ENCODE measurements around the gene ZNF780A.
A peak's percentile ranks its signal among the peaks of the same experiment; 100 is the strongest.
"Not testable (repeated sequence)": the region's sequence is repeated elsewhere in the genome, so short reads cannot be mapped to it uniquely, and the experiment has no call there.

Gene ZNF780A

GRCh38 chr19:40088299-40089047 is 2.3 kb downstream of the ZNF780A start:
- no peak for DNase-seq

GRCh38 chr19:40084948-40085347 is 5.8 kb downstream of the ZNF780A start:
- DNase-seq, result no peak

- DNase-seq, result no peak
Measured at GRCh38 chr19:40081411-40081810, 9.3 kb downstream of the ZNF780A start.

DNA sequence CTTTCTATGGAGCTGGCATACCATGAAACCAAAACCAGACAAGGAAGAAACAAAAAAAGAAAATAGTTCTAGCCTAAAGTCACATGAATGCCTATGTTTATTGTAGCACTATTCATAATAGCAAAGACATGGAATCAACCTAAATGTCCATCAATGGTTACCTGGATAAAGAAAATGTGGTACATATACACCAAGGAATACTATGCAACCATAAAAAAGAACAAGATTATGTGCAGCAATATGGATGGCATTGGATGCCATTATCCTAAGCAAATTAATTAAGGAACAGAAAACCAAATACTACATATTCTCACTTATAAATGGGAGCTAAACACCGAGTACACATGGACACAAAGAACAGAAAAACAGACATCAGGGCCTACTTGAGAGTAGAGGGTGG is 10.5 kb downstream of the ZNF780A start:
- DNase-seq, result no peak

- no peak for DNase-seq
Measured at GRCh38 chr19:40078377-40078776, 12.4 kb downstream of the ZNF780A start.

GRCh38 chr19:40070058-40070457 is 20.7 kb downstream of the ZNF780A start:
- no peak for DNase-seq

DNA sequence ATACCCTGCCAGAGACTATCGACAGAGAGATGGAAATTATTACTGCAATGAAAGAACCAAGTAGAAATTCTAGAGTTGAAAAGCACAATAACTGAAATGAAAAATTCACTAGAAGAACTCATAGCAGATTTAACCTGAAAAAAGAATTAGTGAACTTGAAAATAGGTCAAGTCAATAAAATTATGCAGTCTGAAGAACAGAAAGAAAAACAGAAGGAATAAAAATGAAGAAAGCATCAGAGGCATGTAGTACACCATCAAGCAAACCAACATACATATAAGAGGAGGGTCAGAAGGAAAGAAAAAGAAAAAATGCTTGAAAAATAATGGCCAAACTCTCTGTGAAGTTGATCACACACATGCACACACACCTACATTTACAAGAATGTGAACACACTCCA is 31.1 kb downstream of the ZNF780A start:
- DNase-seq, result no peak

DNA sequence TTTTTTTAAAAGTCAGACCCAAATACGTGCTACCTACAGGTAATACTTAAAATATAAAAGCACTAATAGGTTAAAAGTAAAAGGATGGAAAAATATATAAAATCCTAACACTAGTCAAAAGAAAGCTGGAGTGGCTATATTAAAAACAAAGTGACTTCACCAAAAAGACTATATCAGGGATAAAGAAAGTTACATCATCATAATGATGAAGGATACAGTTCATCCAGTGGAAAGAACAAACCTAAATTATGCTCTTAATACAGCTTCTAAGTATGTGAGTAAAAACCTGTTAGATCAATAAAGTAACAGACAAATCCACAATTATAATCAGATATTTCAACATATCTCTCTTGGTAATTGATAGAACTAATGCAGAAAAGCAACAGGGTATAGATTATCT is 33.6 kb downstream of the ZNF780A start:
- DNase-seq, result no peak

GRCh38 chr19:40056505-40056904 is 34.2 kb downstream of the ZNF780A start:
- DNase-seq, result no peak

GRCh38 chr19:40055832-40056504 is 34.8 kb downstream of the ZNF780A start, which contains the start of gene ZNF780B:
TSS of gene ZNF780B (minus strand) at chr19:40056231. CDS start at chr19:40050332, 5,899 bp downstream.
- peak in 55 of 56 donors; percentile 1 to 89 (median 61) for DNase-seq

DNA sequence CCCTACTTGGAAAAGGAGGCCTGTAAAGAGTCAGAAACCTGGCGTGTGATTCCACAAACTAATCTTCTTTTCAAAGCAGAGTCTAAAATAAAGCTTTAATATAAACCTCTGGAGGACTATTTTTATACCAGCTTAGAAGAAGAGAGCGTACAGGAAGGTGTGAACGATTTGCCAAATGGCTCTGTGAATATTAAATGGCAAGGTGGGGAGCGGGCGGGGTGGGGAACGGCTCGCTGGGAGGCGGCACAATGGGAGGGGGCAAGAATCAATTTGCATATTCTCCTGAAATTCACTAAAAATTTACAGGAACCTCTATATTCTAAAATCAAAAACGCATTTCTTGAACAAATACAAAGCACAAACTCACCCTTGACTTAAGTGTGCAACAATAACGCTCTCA is 35.7 kb downstream of the ZNF780A start:
- peak in 3 of 56 donors; percentile 0 to 8 (median 1) for DNase-seq

- no peak for DNase-seq
Measured at GRCh38 chr19:40054632-40055031, 36.1 kb downstream of the ZNF780A start.

DNA sequence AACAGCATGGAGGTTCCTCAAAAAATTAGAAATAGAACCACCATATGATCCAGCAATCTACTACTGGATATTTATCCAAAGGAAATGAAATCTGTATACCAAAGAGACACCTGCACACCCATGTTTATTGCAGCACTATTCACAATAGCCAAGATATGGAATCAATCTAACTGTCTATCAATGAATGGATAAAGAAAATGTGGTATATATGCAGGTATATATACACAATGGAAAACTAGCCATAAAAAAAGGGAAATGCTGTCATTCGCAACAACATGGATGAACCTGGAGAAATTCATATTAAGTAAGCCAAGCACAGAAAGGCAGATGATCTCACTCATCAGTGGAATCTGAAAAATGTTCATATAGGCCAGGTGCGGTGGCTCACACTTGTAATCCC is 37.3 kb downstream of the ZNF780A start:
- no peak for DNase-seq

DNA sequence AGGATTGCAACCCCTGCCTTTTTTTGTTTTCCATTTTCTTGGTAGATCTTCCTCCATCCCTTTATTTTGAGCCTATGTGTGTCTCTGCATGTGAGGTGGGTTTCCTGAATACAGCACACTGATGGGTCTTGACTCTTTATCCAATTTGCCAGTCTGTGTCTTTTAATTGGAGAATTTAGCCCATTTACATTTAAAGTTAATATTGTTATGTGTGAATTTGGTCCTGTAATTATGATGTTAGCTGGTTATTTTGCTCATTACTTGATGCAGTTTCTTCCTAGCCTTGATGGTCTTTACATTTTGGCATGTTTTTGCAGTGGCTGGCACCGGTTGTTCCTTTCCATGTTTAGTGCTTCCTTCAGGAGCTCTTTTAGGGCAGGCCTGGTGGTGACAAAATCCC is 49.0 kb downstream of the ZNF780A start:
- DNase-seq, result not testable (repeated sequence)

DNA sequence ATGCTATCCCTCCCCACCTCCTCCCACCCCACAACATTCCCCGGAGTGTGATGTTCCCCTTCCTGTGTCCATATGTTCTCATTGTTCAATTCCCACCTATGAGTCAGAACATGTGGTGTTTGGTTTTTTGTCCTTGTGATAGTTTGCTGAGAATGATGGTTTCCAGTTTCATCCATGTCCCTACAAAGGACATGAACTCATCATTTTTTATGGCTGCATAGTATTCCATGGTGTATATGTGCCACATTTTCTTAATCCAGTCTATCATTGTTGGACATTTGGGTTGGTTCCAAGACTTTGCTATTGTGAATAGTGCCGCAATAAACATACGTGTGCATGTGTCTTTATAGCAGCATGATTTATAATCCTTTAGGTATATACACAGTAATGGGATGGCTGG is 52.7 kb downstream of the ZNF780A start:
- DNase-seq, result not testable (repeated sequence)

DNA sequence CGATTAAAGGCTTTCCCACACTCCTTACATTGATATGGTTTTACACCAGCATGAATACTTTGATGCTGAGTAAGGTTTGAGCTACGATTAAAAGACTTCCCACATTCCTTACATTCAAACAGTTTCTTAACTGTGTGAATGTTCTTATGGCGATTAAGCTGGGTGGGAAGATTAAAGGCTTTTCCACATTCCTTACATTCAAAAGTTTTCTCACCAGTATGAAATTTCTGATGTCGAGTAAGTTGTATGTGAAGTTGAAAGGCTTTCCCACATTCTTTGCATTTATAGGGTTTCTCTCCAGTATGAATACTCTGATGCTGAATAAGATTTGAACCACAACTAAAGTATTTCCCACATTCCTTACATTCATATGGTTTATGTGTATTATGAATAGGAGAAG is 54.7 kb downstream of the ZNF780A start:
- DNase-seq, result no peak

DNA sequence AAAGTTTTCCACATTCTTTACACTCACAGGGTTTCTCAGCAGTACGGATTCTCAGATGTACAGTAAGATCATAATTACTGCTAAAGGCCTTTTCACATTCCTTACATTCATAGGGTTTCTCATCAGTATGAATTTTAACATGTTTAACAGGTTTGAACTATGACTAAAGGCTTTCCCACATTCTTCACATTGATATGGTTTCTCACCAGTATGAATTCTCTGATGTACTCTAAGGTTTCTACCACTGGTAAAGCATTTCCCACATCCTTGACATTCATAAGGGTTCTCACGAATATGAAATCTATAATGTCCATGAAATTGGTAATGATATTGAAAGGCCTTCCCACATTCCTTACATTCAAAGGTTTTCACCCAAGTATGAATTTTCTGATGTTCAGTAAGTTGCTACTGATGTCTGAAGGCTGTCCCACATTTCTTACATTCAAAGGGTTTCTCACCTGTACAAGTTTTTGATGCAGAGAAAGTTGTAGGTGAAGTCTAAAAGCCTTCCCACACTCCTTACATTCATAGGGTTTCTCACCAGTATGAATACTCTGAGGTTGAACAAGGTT is 56.7 kb downstream of the ZNF780A start:
- no peak for DNase-seq

- DNase-seq, result no peak
Measured at GRCh38 chr19:40026597-40026970, 64.2 kb downstream of the ZNF780A start.

DNA sequence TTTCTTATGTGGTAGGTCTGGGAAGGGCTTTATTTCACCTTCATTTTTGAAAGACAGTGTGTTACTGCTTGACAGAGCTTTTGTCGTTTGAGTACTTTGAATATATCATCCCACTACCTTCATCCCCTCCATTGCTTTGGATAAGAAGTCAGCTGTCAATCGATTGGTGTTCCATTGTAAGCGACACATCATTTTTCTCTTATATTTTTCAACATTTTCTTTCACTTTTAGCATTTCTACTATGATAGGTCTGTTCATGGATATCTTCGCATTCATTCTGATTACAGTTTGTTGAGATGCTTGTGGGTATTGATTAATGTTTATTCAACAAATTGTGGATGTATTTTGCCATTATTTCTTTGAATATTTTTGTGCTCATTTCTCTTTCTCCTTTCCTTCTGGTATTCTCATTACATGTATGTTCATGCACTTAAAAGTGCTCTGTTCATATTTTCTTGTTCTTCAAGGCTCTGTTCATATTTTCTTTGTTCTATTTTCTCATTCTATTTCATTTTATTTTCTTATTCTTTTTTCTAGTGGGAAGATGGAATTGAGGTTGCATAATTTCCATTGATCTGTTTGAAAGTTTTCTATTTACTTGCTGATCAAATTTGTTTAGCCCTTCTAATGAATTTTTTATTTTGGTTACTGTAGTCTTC is 64.7 kb downstream of the ZNF780A start:
- DNase-seq, result no peak

DNA sequence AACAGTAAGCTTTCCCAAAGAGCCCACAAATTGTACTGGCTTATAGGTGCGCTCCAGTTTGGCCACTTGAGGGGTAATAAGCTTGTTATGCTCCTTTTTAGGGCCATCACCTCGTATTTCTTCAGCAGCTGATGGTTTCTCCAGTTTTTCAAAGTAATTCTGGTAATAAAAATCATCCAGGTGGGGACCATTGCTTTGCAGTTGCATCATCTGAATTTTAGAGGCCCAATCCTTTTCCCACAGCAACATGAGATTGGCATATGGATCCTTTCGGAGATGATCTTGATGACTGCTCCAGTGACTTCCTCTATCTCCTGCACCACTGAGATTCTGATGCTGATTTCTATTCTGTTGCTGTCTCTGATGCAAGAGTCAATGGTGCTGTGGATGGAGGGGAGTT is 66.8 kb downstream of the ZNF780A start:
- no peak for DNase-seq
